ENCODE data around the gene LEMD1.

The LEMD1 gene

GRCh38 chr1:205440476-205441317 is 18.8 kb upstream of the LEMD1 start:
- Histone ChIP-seq H3K4me3 (ENCODE audit: low read depth, low read length, poor library complexity, severe bottlenecking) (peak overlapping the region; percentile 41), H3K9ac (ENCODE audit: low read length) (peak overlapping the region; percentile 40; the same call in 1 of the 2 replicates), H3F3A (ENCODE audit: insufficient read depth, low read length) (no peaks in the 10 kb centered on the region), H3K9me3 (ENCODE audit: low read length) (no peaks in the 10 kb centered on the region), H3K4me1 (ENCODE audit: insufficient read depth, low read length, severe bottlenecking) (peaks cover 16% of the 10 kb centered on the region), H3K36me3 (ENCODE audit: insufficient read depth, low read length) (no peaks in the 10 kb centered on the region), H3K9me2 (ENCODE audit: low read depth, low read length) (no peaks in the 10 kb centered on the region), H3K27me3 (ENCODE audit: insufficient read depth, low read length) (peaks cover 4% of the 10 kb centered on the region; the same call in 1 of the 2 replicates), H3K4me2 (ENCODE audit: low read length) (peak overlapping the region; percentile 60), H3K79me2 (ENCODE audit: insufficient read depth, low read length) (no peaks in the 10 kb centered on the region), H2AFZ (ENCODE audit: low read length) (peak overlapping the region; percentile 74), H4K20me1 (ENCODE audit: insufficient read depth, low read length) (no peaks in the 10 kb centered on the region), H3K27ac (ENCODE audit: low read depth, low read length, poor library complexity, severe bottlenecking) (no peak overlapping the region)
- no peak for TF ChIP-seq CTCF (IDR thresholded peaks at IDR 0.05; ENCODE audit: low read length)
- no peak for TF ChIP-seq EZH2 (IDR thresholded peaks at IDR 0.05; ENCODE audit: borderline replicate concordance, low read length)

GRCh38 chr1:205440121-205440475 is 18.2 kb upstream of the LEMD1 start:
- Histone ChIP-seq H2AFZ (ENCODE audit: low read length) (no peak overlapping the region), H3K4me1 (ENCODE audit: insufficient read depth, low read length, severe bottlenecking) (peaks cover 16% of the 10 kb centered on the region), H3K9me3 (ENCODE audit: low read length) (no peaks in the 10 kb centered on the region)

More at GRCh38 chr1:205440121-205440475, 18.2 kb upstream of the LEMD1 start:
- no peaks in the 10 kb centered on the region for H3K79me2 ChIP-seq (ENCODE audit: insufficient read depth, low read length)
- no peak overlapping the region for H3K4me3 ChIP-seq (ENCODE audit: low read depth, low read length, poor library complexity, severe bottlenecking)
- no peak overlapping the region for H3K27ac ChIP-seq (ENCODE audit: low read depth, low read length, poor library complexity, severe bottlenecking)
- peak overlapping the region; percentile 60; the same call in 1 of the 2 replicates for H3K4me2 ChIP-seq (ENCODE audit: low read length)
- no peaks in the 10 kb centered on the region for H3F3A ChIP-seq (ENCODE audit: insufficient read depth, low read length)
- no peaks in the 10 kb centered on the region for H3K36me3 ChIP-seq (ENCODE audit: insufficient read depth, low read length)
- TF ChIP-seq CTCF (IDR thresholded peaks at IDR 0.05; ENCODE audit: low read length) = no peak
- TF ChIP-seq EZH2 (IDR thresholded peaks at IDR 0.05; ENCODE audit: borderline replicate concordance, low read length) = no peak
- H3K27me3 ChIP-seq (ENCODE audit: insufficient read depth, low read length) = peaks cover 4% of the 10 kb centered on the region; the same call in 1 of the 2 replicates
- H3K9me2 ChIP-seq (ENCODE audit: low read depth, low read length) = no peaks in the 10 kb centered on the region
- no peak overlapping the region; the same call in 1 of the 2 replicates for H3K9ac ChIP-seq (ENCODE audit: low read length)
- H4K20me1 ChIP-seq (ENCODE audit: insufficient read depth, low read length) = no peaks in the 10 kb centered on the region
